LNCAP (cell line): Measurements from ENCODE around the gene EXOSC6.

ENCODE experiments used
- TF ChIP-seq, protein P1 (sequence below): fragments of 450-650 bp; IDR thresholded peaks from 2 replicates; pipeline ENCODE4 v1.5.1; 2017; ENCODE audit warnings: mild to moderate bottlenecking

EXOSC6 gene

DNA sequence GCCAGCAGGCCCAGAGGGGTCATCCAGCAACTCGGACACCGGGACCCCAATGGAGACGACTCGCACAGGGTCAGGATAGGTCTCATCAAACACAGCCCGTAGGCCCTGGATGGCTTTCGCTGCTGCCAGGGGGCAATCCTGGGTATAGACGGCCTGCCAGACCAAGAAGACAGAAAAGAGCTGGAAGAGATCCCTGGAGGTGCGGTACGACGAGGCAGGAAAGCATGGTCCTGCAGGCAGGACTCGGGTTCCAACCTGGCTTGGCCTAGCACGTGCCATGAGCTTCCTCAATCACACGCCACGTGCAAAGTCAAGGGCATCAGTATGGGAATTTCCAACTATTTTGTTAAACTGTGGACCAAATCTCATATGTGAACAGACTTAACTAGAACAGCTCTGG, 6.3 kb upstream of the EXOSC6 start:
- TF ChIP-seq, protein P1, sequence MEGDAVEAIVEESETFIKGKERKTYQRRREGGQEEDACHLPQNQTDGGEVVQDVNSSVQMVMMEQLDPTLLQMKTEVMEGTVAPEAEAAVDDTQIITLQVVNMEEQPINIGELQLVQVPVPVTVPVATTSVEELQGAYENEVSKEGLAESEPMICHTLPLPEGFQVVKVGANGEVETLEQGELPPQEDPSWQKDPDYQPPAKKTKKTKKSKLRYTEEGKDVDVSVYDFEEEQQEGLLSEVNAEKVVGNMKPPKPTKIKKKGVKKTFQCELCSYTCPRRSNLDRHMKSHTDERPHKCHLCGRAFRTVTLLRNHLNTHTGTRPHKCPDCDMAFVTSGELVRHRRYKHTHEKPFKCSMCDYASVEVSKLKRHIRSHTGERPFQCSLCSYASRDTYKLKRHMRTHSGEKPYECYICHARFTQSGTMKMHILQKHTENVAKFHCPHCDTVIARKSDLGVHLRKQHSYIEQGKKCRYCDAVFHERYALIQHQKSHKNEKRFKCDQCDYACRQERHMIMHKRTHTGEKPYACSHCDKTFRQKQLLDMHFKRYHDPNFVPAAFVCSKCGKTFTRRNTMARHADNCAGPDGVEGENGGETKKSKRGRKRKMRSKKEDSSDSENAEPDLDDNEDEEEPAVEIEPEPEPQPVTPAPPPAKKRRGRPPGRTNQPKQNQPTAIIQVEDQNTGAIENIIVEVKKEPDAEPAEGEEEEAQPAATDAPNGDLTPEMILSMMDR, result no peak

DNA sequence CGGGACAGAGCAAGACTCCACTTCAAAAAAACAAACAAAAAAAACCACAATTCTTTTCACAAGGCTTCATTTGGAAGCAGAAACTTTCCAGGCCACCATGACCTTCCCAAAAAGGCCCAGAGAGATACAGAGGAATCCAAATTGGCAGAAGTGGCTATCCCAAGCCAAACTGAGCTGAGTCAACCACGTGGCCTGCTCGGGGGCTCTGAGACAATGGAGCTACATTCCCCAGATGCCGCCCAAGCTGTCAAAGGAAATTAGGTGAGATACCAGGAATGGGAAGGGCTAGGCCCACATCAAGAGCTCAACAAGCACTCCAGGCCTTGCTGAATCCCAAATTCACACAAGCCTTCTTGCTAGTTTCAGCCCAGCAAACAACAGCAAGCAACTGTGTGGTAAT, 5.7 kb upstream of the EXOSC6 start:
- TF ChIP-seq, protein P1, result no peak

DNA sequence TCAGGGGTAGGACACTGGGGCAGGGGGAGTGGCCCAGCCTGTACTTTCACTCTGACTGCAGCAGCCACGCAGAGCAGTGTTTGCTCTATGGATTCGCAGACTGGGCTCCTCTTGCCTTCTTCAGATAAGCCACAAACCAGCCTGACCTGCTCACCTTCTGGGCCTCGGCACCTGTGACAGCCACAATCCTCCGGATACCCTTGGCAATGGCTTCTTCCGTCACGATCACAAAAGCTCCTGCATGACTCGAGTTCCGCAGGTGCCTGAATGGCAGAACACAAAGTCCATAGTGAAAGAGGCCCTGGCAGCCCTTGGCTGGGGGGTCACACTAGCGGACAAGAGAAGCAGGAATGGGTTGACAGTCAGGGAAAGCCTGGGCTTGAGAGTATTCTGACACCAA, 3.8 kb upstream of the EXOSC6 start:
- TF ChIP-seq, protein P1, result no peak

DNA sequence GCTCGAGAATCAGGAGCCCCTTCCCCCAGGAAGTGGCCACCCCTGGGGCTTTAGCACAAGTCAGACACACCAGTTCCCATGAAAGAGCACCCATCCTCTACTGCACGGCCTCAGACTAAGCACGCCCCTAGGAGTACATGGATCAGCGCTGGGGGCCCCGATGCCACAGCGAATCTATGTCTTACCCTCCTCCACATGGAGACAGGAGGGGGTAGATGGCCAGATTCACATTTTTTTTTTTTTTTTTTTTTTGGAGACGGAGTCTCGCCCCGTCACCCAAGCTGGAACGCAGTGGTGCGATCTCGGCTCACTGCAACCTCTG, 3.2 kb upstream of the EXOSC6 start:
- TF ChIP-seq, protein P1, result no peak

DNA sequence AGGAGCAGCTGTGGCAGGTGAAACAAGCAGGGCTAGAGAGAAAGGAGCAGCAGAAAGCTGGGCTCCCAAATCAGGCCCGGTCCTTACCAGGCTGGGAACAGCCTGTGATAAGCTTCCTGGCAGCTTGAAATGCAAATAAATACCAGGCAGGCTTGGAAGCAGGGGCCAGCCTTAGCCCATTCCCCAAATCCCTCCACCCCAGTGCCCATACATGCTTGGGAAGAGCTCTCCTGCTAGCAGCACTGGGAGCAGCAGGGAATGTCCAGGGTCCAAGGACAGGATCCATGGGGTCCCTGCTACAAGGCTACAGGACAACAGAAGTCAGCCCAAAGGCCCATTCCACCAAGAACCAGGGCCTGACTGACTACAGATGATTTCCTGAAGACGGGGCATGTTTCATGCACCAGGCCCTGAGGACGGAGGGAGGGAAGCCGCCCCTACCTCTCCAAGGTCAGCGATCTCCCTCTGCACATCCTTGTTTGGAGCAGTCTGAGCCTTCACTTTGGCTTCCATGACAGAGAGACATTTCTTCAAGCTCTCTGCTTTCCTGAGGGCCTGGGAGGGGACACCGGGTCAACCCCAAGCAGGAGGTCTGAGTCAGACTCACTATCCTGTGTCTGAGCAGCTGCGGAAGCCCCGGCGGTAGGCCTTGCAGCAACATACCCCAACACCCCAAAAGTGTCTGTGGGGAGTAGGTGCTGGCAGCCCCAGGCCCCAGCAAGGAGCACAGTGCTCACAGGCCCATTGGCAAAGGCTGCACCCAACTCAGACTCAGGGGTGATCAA, 2.6 kb upstream of the EXOSC6 start:
- TF ChIP-seq, protein P1, result 0 out of 2 replicates have a peak, but pooled peaks have one; percentile 19

DNA sequence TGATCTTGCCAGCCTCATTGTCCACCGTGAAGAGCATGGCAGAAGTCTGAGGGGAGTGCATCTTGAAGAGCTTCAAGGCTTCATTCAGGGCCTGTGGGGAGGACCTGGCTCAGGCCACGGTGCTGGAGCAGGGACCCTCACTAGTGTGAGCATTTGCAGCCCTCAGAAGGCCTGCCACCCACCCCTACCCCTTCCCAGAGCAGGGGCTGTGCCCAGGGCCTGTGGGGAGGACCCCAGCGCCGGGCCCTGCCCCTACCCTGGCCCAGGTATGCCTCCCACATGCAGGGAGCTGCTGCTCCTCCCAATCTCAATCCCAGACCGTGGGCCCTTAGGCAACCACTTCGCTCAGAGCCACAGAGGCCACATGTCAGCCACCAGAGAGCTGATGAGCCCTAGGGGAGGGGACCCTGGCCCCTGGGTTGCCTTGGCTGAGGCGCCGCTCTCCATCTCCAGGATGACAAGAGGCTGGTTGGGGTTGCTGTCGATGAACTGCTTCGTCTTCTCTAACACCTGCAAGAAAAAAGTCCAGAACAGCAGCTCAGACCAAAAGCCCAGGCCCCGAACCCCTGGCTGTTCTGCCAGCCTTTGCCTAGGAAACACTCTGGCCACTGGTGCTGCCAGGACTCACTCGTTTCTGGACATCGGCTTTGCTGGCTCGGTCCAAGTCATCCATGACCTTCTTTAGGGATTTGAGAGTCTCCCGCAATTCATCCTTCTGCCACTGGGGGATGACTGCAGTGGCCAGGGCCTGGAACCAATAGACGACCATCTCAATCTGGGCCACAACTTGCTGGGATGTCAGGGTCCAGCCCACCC, 1.8 kb upstream of the EXOSC6 start:
- TF ChIP-seq, protein P1, result peak; percentile 52

DNA sequence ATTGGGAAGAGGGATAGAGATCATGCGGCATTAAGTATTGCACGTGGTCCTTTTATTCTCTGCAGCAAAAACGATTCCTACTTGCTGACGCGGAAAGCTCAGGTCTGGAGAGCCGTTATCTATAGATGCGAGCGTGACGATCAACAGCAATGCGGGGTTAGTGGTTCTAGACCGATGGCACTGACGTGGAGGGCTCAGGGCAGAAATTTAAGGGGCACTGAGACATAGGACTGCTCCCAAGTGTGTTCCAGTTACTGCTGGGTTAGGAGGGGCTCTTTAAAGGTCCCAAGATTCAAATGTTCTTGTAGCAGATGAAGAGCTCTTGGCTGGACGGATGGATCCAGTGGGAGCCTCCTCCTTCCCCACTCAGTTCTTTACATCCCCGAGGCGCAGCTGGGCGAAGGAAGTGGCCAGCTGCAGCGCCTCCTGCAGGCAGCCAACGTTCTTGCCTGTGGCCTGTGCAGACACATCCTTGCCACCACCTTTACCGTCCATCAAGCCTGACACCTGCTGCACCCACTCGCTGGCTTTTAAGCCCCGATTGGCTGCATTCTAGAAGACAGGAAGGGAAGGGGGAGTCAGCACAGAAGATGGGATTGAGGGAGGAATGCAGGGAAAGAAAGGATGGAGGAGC, 732 bp upstream of the EXOSC6 start:
- TF ChIP-seq, protein P1, result peak; percentile 55
